ACC112 (cell line): ENCODE data around the gene GASK1A.

Experiments used
- H2AFZ ChIP-seq: fragments of 200-600 bp; sonication (generic); one replicate; pipeline ENCODE4 v1.6.0; 2017; ENCODE audit warnings: antibody characterized with exemption, low read length; ENCODE audit not compliant: unreplicated experiment
- H3K27ac ChIP-seq: fragments of 200-600 bp; sonication (generic); 2 replicates; pipeline ENCODE4 v1.5.1; 2014; ENCODE audit warnings: low read depth, mild to moderate bottlenecking, antibody characterized with exemption, low read length, moderate library complexity
- H3K27me3 ChIP-seq: fragments of 200-600 bp; sonication (generic); 2 replicates; pipeline ENCODE4 v1.6.1; 2014; ENCODE audit warnings: mild to moderate bottlenecking, antibody characterized with exemption, low read length, moderate library complexity, mixed read lengths; ENCODE audit not compliant: insufficient read depth
- H3K36me3 ChIP-seq: fragments of 200-600 bp; sonication (generic); 2 replicates; pipeline ENCODE4 v1.6.1; 2016; ENCODE audit warnings: mild to moderate bottlenecking, antibody characterized with exemption, low read length, moderate library complexity, mixed read lengths; ENCODE audit not compliant: insufficient read depth
- H3K4me1 ChIP-seq: fragments of 200-600 bp; sonication (generic); one replicate; pipeline ENCODE4 v1.6.1; 2016; ENCODE audit warnings: low read length, mixed read lengths; ENCODE audit not compliant: insufficient read depth, unreplicated experiment, control insufficient read depth
- H3K4me3 ChIP-seq: fragments of 200-600 bp; sonication (generic); 2 replicates; pipeline ENCODE4 v1.5.1; 2014; ENCODE audit warnings: mild to moderate bottlenecking, low read depth, low read length
- H3K79me2 ChIP-seq: fragments of 200-600 bp; sonication (generic); one replicate; pipeline ENCODE4 v1.6.0; 2016; ENCODE audit warnings: low read length; ENCODE audit not compliant: control insufficient read depth, unreplicated experiment, insufficient read depth

The GASK1A gene

DNA sequence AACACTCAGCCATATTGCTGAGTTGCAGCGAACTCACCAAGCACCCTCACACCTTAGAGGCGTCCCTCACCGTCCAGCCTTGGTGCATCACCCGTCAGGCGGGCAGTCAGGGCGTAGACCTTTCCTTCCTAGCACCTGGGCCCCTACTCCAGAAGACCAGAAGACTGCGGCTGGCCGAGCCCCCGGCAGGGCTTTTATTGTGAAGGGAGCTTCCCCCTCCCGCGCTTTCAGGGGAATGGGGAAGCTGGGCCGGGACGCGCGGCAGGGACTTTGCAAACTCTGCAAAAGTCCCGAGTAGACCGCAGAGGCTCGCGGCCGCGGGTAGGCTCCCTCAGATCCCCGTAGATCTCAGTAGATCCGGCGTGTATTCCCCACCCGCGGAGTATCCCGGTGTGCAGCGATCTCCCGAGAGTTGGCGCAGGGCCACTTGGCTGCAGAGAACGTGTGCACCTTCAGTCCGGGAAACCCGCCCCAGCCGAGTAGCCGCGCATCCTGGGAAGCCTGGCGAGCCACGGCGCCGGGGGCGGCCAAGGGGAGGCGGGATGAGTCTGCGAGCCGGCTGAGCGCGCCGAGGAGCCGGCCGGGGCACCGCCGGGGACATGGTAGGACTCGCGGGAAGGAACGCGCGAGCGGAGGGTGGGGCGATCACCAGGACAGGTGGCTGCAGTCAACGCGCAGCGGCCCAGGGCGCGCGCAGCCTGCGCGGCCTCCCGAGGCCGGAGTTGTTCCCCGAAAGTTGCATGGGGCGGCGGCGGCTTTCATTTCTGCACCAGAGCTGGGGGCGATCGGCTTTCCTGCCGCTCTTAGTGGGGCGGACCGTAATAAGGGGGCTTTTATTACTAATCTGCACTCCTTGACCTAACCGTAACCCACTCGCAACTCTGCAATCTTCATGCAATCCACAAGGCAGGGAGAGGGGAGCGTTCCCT lies at the start of gene GASK1A:
Gene GASK1A, plus strand, starts transcription at position 268 of the 929 bp plus-strand sequence. Its CDS starts 332 bp downstream, at position 600.
- Histone ChIP-seq H3K4me1 (no peaks in the 10 kb centered on the region), H3K36me3 (no peaks in the 10 kb centered on the region), H3K4me3 (peak within 1 kb of the TSS; percentile 79), H3K27me3 (peaks cover 75% of the 10 kb centered on the region), H2AFZ (peak within 1 kb of the TSS; percentile 65), H3K79me2 (no peaks in the 10 kb centered on the region), H3K27ac (no peak within 1 kb of the TSS)

DNA sequence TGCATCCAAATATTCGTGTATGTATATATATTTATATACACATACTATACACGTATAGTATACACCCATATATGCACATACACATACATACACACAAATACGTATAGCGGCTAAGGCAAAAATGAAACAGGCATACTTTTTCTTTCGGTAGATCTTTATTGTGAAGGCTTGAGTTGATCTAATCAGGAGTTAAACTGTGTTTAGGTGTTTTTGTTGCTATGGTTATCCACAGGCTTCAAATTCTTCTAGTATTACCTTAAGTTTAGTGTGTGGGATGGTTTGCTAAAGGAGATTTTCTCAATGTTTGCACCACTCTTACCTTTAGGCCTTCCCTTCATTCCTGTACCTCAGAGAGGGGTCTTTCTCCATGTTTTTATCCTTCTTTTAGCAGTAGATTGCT lies 45.0 kb upstream of the GASK1A start:
- Histone ChIP-seq H3K27me3 (peaks cover 8% of the 10 kb centered on the region; the same call in 1 of the 2 replicates), H3K79me2 (no peaks in the 10 kb centered on the region), H3K27ac (no peak overlapping the region), H3K4me3 (no peak overlapping the region), H2AFZ (no peak overlapping the region), H3K4me1 (no peaks in the 10 kb centered on the region), H3K36me3 (no peaks in the 10 kb centered on the region)

DNA sequence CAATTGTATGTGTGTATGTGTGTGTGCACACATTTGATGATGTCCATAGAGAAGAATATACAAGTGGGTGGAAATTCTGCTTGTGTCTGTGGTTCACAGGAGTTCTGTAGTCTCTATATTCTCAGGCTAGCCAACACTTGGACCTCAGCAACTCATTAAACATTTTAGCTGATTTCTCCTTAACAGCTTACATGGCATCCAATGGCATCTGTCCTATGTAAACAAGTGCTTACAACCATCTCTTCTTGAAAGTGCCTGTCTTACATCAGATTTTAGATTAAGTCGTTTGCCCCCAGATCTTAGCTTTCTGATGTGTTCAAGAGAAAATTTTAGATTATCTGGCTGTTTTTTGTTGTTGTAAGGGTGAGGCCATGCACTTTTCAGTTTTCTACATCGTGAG lies 44.2 kb upstream of the GASK1A start:
- Histone ChIP-seq H3K4me3 (no peak overlapping the region), H3K79me2 (no peaks in the 10 kb centered on the region), H3K27ac (no peak overlapping the region), H3K4me1 (no peaks in the 10 kb centered on the region), H2AFZ (no peak overlapping the region), H3K36me3 (no peaks in the 10 kb centered on the region), H3K27me3 (peaks cover 14% of the 10 kb centered on the region; the same call in 1 of the 2 replicates)

DNA sequence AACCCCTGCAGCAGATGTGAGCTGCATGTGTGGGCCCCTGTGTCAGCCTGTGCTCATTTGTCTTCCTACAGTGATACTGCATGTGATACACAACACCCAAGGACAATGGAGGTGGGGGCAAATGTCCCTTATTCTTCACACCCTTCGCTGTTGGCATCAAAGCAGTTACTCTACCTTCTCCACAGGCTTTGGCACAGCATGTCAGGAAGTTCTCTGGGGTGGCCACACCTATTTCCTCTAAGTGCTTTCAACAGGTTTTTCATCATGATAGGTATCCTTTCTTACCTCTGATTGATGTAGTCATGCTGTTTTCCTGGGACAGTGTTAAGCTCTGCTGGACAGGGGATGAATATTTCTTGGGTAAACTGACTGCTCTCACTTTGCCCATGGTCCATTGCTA lies 43.6 kb upstream of the GASK1A start:
- H3K4me1 ChIP-seq: no peaks in the 10 kb centered on the region
- peak overlapping the region; percentile 53 for H2AFZ ChIP-seq
- no peak overlapping the region for H3K27ac ChIP-seq
- peaks cover 16% of the 10 kb centered on the region; the same call in 1 of the 2 replicates for H3K27me3 ChIP-seq
- no peaks in the 10 kb centered on the region for H3K79me2 ChIP-seq
- H3K4me3 ChIP-seq: no peak overlapping the region
- H3K36me3 ChIP-seq: no peaks in the 10 kb centered on the region

DNA sequence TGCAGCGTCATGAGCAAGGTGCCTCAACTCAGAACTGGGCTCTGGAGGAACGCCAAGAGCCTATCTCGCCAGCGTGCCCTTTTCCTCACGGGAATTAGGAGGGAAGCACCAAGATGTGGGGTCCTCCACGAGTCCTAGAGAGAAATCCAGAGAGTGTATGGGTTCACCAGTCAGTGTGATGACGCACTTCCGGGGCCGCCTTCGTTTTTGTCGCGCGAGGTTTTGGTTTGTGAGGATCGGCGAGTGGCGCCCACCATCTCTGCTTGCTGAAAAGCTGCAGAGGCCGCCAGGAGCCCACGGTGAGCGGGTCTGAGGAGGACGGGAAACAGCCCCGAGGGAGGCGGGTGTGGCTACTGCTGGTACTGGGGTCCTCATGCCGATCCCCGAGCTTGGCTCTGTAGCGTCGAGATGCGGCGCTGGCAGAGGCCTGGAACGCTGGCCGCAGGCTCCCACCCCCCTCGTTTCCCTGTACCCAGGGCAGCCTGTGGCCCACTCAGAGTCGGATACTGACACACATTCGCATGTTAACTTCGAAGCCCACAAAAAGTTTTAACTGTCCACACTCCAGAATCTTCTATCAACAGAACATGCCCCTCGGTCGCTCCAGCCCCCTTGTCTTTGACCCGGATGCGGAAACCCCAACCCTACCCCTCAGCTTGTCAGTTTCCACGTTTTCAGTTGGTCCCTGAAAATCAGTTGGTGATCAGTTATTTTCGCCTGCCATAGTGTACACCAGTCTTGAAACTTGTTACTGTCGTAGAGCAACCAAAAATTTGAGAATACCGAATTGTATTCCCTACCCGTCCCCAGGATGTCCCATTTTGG lies 42.7 kb upstream of the GASK1A start:
- Histone ChIP-seq H3K27me3 (peaks cover 21% of the 10 kb centered on the region; the same call in 1 of the 2 replicates), H3K4me3 (peak overlapping the region; percentile 68), H2AFZ (peak overlapping the region; percentile 53), H3K79me2 (no peaks in the 10 kb centered on the region), H3K27ac (no peak overlapping the region), H3K36me3 (no peaks in the 10 kb centered on the region), H3K4me1 (no peaks in the 10 kb centered on the region)

DNA sequence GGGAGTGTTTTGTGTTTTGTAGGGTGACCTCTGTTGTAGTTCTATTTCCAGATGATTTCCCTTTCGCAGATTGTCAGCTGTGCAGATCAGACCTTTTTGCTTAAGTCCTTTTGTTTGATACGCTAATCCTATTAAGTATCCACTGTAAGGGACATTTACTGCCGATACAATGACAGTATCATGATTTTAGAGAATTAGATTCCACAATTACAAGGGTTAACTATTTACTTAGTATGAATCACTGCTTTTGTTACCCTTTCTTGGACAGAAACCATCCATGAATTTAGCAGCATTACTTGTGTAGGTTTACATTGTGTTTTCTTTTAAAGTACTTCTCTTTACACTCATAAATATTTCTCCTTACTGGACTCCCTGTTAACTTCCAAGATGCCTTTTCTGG lies 41.8 kb upstream of the GASK1A start:
- Histone ChIP-seq H3K4me3 (no peak overlapping the region), H3K27me3 (peaks cover 21% of the 10 kb centered on the region; the same call in 1 of the 2 replicates), H2AFZ (no peak overlapping the region), H3K4me1 (no peaks in the 10 kb centered on the region), H3K27ac (no peak overlapping the region), H3K36me3 (no peaks in the 10 kb centered on the region), H3K79me2 (no peaks in the 10 kb centered on the region)

DNA sequence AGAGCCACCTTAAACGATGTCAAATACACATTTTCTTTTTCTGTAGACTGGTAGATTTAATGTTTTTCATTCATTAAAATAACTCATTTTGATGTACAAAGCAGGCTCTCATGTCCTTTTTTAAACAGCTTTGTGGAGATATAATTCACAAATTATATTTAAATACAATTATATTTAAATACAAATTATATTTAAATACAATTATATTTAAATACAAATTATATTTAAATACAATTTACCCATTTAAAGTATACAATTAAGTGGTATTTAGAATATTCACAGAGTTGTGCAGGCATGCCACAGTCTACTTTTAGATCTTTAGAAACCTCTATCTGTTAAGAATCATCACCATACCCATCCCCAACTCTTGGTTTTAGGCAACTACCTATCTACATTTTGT lies 36.4 kb upstream of the GASK1A start:
- H3K79me2 ChIP-seq: no peaks in the 10 kb centered on the region
- no peak overlapping the region for H2AFZ ChIP-seq
- H3K36me3 ChIP-seq: no peaks in the 10 kb centered on the region
- peaks cover 53% of the 10 kb centered on the region for H3K27me3 ChIP-seq
- H3K4me3 ChIP-seq: no peak overlapping the region
- H3K4me1 ChIP-seq: no peaks in the 10 kb centered on the region
- H3K27ac ChIP-seq: no peak overlapping the region

DNA sequence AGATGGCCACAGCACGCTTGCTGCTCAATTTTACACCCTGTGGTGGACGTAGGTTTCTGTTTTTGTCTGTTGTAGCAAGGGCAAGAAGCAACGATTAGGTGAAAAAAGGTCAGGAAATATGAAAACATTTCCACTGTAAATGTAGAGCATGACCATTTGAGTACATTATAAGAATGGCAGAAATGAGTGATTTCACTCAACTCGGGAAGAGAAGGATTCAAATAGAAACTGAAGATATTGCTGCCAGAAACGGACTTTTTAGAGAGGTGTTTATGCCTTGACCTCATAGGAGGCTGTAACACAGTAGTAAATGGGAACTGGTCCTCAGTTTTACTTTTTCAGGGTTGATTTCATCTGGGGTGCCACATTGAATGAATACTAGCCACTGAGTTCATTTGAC lies 33.1 kb upstream of the GASK1A start:
- H3K27ac ChIP-seq: no peak overlapping the region
- no peaks in the 10 kb centered on the region for H3K36me3 ChIP-seq
- H3K4me3 ChIP-seq: no peak overlapping the region
- no peaks in the 10 kb centered on the region for H3K4me1 ChIP-seq
- peaks cover 43% of the 10 kb centered on the region for H3K27me3 ChIP-seq
- no peaks in the 10 kb centered on the region for H3K79me2 ChIP-seq
- H2AFZ ChIP-seq: no peak overlapping the region

DNA sequence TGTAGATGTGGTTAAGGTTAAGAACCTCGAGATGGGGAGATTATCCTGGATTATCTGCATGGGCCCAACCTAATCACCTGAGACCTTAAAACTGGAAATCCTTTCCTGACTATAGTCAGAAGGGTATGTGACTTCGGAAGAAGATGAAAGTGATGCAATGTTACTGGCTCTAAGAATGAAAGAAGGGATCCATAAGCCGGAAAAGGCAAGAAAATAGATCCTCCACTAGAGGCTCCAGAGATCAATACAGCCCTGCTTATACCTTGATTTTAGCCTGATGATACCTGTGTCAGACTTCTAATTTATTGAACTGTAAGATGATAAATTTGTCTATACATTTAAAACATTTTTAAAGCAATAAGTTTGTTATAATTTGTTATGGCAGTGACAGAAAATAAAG lies 21.5 kb upstream of the GASK1A start:
- Histone ChIP-seq H3K27ac (no peak overlapping the region), H3K4me3 (no peak overlapping the region), H3K36me3 (no peaks in the 10 kb centered on the region), H2AFZ (no peak overlapping the region), H3K27me3 (peaks cover 12% of the 10 kb centered on the region), H3K4me1 (no peaks in the 10 kb centered on the region), H3K79me2 (no peaks in the 10 kb centered on the region)

DNA sequence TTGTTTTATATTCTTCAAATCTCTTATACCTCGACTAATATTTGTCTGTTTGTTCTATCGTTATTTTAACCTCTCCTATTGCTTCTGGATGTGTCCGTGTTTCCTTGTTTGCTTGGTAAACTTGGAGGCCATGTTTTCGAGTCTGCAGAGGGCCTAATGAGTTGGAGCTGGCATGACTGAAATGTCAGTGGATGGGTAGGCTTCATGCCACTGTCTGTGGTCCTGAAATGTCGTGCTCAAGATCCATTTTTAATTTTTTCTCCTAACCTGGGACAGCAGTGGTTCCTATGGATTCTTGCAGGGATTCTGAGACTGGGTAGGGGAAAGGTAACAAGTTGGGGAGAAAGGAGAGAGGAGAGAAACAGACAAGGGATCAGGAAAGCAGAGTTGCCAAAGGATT lies 18.8 kb upstream of the GASK1A start:
- Histone ChIP-seq H3K27me3 (peaks cover 34% of the 10 kb centered on the region), H3K4me1 (no peaks in the 10 kb centered on the region), H3K4me3 (no peak overlapping the region), H2AFZ (no peak overlapping the region), H3K36me3 (no peaks in the 10 kb centered on the region), H3K79me2 (no peaks in the 10 kb centered on the region), H3K27ac (no peak overlapping the region)
